NAMALWA (cell line): ENCODE results near the gene CSNK1G1.
"Not testable (repeated sequence)": the region's sequence is repeated elsewhere in the genome, so short reads cannot be mapped to it uniquely, and the experiment has no call there.

ENCODE experiments used
- DNase-seq: peaks from one replicate; pipeline ENCODE4 v3.0.0-alpha.2; 2015; ENCODE audit warnings: low spot score

The CSNK1G1 gene

DNA sequence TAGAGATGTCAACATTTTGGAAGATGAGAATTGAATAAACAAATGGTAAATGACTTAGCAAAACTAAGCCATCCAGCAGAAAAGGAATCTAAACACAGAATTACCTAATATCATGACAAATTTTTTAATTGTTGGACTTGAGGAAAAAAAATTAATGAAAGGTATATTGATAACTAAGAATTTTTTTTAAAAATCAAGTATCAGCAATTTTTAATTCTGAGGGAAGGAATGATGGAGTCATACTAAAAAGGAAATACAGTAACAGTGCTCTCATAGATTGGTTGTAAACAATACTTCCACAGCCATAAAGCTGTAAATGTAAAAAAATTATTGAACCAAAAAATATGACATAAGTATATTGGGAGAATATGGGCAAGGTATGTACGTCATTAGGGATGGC is 68.0 kb downstream of the CSNK1G1 start:
- no peak for DNase-seq

DNA sequence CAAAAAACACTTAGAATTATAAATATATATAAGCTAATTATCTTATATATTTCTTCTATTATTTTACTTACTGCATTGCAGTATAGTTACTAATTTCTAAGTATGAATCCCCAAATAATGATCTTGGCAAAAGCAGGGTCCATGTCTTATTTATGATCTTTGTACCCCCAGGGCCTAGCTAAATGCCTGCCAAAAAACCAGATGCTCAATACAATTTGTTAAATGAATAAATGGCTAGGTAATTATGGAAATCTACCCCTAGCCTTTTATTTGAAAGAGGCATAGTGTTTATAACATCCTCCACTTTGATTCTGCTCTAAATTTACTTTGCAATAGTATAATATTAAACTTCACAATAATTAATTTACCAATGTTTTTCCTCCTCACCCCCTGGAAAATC is 69.5 kb downstream of the CSNK1G1 start:
- no peak for DNase-seq

DNA sequence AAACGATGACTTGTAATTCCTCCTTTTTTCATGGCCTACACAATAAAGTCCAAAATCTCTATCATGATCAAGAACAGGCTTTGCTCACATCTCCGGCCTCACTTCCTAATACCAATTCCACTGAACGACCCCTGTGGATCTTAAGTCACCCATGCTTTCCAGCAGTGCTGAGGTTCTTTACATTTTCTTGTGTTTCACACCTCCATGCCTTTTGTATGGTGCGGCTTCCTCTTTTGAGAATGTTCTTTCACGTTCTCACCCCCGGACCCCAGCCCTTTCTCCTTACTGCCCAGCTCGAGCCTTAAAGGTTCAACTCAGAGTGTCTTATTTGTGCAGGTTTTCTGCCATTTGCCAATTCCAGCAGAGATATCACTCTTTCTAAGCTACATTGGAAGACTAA is 70.1 kb downstream of the CSNK1G1 start:
- no peak for DNase-seq

DNA sequence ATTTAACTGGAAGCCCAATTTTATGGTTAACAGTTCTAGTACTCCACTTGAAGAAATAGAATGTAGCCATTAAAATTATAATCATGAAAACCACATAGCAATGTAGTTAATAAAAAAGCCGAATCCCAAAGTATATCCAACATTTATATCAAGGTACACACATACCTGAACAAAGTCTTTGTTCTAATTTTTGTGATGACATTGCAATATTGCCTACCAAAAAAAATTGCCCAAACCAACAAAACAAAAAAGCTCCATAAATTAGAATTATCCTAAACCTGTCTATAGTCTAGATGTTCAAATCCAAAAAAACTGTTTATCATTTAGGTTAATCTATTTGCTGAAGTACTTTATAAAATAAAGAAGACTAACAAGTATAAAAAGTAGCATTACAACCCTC is 70.8 kb downstream of the CSNK1G1 start:
- no peak for DNase-seq

DNA sequence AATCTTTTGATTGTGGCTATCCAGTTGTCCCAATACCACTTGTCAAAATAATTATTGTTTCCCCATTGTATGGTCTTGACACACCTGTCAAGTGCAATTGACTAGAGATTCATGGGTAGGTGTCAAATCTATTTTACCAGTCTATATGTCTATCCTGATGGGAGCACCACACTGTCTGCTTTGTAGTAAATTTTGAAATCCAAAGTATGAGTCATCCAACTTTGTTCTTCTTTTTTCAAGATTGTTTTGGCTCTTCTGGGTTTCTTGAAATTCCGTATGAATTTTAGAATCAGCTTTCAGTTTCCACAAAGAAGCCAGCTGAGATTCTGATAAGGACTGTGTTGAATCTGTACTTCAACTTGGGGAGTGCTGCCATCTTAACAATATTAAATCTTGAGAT is 71.9 kb downstream of the CSNK1G1 start:
- no peak for DNase-seq

DNA sequence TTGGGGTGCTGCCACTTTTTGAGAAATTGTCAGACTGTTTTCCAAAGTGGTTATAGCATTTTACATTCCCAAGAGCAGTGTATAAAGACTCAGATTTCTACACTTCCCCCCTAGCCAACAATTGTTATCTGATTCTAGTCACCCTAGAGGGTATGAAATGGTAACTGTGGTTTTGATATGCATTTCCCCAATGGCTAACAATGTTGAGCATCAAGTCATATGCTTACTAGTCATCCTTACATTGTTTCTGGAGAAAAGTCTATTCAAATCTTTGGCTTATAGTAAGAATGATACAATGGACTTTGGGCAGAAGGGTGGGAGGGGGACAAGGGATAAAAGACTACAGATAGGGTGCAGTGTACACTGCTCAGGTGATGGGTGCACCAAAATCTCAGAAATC is 73.3 kb downstream of the CSNK1G1 start:
- no peak for DNase-seq

DNA sequence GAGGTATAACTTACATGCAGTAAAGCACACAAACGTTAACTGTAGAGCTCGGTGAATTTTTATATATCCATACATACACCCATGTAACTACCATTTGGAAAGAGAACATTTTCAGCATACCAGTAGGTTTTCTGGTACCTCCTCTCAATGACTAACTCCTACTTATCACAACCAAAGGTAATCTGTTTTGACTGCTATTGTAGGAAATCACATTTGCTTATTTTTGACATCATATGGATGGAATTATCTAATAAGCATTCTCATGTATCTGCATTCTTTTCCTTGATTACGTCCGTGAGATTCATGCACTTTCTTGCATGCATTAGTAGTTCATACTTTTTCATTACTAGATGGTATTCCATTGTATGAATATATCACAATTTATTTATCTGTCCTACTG is 76.8 kb downstream of the CSNK1G1 start:
- no peak for DNase-seq

DNA sequence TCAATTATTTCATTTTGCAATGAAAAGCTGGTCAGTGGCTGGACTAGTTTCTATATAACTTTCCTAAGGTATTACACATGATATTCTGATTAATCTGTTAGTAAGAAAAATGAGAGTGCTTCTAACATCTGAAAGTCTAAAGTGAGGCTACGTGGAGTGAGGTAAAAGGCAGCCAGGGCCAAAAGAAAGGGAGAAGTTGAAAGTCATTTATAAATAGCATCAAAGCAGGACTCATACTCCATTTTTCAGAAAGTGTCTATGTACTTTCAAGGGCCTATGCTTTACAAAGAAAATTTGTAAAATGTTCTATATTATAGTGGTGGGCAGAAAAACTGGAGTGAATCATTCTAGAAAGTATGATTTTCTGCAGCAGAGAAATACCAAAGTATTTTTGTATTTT is 80.0 kb downstream of the CSNK1G1 start:
- DNase-seq: no peak

DNA sequence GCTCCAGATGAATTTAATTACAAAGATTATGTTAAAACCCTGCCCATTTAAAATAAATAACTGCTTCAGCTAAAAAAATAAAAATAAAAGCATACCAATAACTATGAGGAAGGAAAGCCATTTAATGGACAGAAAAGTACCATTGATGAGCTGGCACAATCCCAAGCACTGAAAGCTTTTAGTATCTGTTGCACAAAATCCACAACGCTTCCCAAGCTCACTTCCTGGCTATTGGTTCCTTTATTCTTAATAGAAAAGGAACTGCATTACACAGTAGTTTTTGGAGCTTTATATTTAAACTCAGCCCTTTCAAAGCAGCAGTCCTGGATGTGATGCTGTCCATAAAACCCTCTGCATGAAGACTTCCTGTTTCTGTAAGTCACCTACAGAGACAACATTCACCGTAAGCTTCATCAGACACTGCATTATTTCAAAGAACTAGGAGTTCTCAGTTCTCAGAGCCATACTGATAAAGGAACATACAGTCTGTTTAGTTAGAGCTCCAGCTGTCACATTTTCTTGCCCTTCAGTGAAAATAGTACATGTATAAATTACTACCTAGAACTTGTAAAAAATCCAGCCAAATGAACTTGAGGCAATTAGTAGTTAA is 81.5 kb downstream of the CSNK1G1 start:
- DNase-seq: peak; percentile 11

DNA sequence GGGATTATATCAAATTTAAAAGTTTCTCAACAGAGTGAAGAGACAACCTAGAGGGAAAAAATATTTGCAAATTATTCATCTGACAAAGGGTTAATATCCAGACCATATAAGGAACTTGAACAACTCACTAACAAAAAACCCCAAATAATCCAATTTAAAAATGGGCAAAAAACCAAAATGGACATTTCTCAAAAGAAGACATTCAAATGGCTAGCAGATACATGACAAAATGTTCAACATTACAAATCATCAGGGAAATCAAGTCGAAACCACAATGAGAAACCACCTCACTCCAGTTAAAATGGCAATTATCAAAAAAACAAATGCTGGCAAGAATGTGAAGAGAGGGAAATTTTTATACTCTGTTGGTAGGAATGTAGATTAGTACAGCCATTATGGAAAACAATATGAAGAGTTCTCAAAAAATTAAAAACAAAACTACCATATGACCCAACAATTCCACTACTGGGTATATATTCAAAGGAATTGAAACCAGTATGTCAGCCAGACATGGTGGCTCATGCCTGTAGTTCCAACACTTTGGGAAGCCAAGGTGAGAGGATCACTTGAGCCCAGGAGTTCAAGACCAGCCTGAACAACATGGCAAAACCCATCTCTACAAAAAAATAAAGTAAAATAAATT is 88.5 kb downstream of the CSNK1G1 start:
- no peak for DNase-seq

DNA sequence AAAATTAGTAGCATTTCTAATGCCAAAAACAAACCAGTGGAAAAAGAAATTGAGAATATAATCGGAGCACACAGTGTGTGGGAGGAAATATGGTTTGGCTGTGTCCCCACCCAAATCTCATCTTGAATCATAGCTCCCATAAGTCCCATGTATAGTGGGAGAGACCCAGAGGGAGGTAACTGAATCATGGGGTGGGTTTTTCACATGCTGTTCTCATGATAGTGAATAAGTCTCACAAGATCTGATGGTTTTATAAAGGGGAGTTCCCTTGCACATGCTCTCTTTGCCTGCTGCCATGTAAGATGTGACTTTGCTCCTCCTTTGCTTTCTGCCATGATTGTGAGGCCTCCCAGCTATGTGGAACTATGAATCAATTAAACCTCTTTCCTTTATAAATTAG is 90.8 kb downstream of the CSNK1G1 start:
- DNase-seq: not testable (repeated sequence)

DNA sequence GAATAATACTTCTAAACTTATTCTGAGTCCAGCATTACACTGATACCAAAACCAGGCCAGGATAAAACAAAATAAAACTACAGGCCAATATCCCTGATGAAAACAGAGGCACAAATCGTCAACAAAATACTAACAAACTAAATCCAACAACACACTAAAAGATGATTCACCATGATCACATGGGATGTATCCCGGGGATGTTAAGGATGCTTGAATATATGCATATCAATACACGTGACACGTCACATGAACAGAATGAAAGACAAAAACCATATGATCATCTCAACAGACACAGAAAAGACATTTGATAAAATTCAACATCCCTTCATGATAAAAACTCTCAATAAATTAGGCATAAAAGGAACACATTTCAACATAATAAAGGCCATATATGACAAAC is 91.5 kb downstream of the CSNK1G1 start:
- no peak for DNase-seq

DNA sequence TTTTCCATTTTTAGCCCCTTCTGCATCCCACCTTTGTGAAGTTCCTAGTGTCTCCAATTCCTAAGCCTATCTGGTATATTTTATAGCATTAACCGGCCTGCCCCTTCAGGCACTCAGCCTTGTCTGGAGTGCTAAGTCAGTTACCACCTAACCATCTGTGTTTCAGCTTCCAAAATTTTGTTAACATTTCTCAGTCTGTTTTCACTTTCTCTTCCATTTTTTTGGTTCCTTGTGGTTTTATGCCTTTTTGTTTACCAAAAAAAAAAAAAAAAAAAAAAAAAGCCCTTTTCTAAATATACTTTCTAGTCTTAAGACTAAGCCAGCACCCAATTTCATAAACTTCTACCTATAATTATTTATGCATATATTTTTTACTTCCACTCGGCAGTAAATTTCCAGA is 92.4 kb downstream of the CSNK1G1 start:
- DNase-seq: peak; percentile 6

DNA sequence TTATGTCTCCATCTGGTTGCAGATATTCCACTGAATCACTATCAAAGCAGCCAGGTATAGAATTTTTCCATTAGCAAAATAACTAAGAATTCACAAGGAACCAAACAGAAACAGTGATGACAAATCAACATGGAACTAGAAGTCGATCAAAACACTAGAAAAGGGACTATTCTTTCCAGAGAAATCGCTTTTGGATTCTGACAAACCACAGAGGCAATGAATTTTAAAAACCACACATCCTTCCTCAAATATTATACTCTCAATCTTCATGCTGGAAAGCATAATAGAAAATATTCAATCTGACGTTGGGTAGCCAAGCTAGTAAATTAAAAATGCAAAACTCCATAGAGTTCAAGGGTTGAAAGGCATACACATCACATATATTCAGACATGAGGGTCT is 99.9 kb downstream of the CSNK1G1 start:
- no peak for DNase-seq

DNA sequence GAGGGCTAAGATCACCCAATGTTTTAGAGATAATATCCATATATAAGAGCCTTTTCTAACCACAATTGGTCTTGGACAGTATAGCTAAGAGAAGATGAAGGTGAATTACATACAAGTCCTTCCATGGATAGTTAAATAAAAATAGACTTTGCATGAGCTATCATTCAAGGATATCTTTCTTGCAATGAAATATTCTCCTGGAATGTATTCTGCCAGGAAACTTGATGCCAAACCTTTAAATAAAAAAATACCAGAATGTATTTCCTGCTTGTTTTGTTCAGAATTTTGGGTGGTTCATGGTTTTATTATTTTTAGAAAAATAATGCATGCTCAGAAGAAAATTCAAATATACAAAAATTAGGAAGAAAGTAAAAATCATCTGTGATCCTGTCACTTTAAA is 104.3 kb downstream of the CSNK1G1 start:
- DNase-seq: no peak

DNA sequence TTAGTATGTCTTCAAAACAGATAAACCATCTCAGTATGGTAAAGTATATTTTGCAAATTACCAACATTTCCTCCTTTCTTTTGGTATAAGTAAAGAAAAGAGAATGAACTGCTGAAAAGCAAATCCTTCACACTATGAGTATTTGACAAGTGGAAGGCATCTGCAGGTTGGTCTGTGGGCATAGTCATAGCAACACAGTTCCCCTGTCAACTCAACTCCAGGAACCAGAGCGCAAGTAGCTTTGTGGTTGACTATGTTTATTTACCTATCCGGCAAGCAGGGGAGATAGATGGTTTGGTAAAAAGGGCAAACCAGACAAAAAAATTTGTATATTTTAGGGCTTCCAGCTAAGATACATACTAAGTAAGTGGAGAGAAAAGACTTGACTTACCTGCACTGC is 104.9 kb downstream of the CSNK1G1 start:
- DNase-seq: no peak

DNA sequence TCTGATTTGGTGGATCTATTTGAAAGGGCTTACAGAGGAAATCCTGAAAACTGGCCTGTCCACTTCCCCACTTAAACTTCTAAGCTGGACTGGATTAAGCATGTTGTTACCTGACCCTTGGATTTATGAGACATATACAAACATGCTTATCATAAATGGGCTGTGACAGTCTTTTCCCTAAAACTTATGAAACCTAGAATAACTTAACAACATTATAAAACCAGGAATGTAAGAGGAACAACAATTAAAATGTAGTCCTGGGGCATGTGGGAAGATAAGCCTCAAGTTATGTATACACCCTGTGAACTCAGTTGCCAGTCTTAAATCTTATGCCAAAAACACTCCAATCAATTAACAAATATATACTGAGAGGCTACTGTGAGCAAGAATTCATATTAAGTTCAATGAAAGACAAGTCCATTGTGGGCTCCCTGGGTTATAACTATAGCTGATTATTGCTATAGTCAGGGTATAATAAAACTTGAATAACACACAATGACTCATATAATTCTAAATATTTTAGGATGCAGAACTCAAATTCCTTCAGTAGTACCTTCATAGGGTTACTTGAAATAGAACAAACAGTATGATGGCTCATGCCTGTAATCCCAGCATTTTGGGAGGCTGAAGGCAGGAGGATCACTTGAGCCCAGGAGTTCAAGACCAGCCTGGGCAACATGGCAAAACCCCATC is 105.9 kb downstream of the CSNK1G1 start:
- no peak for DNase-seq

DNA sequence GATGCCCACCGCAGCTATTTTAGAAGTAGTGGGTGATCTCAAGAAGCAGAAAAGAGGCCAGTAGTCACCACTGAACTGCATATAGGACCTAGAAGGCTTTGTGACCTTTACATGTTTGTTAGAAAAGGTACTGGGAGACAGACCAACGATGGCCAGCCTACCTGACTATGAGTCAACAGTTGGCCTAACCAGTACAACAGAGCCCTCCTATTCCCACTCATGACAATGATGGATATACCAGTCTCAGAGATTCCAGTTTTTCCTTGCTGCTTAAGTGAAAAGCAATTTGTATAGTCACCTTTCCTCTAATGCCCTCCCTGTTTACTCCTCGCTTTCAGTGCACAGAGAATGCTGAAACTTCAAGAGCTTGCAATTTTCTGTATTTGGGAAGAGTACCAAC is 106.6 kb downstream of the CSNK1G1 start:
- DNase-seq: no peak

DNA sequence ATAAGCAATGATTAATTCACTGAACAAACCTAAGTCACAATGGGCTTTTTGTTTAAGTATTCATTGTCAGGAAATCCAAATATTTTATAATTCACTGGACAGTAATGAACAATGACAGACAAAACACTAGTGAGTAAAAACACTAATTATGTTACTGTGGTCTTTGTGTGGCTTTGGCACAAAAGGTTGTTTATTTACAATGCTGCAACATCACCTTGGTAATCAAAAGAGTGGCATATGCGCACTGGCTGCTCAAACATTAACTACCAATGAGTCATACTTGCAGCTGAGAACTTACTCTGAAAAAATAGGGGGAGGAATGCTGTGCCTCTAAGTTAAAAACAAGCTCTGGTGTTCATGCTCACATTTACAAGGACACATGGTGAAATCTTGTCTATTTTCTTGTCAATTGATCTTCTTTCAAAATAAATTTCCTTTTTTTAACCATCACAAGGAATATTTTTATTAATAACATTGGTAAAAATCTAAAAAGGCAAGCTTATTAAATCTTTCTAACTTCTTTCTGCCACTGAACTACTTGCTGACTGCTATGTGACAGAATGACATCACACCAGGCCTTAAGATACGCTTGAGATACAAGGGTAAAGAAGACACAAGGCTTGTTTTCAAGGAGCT is 107.9 kb downstream of the CSNK1G1 start:
- peak; percentile 13 for DNase-seq

DNA sequence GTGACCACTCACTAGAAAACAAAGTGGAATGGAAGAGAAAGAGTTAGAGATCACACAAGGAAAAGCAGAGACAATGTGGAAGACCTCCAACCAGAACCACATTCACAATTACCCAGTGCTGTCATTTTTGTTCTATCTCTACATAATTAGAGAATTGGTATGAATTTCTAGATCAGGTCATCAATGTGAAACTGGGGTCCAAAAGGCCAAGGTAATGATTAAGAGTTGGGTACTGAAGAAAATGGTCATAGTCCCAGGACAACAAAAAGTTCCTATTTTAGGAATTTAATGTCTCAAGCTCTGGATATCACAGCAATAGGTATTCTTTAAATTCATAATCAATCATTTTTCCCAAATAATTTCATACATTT is 108.5 kb downstream of the CSNK1G1 start:
- DNase-seq: no peak

DNA sequence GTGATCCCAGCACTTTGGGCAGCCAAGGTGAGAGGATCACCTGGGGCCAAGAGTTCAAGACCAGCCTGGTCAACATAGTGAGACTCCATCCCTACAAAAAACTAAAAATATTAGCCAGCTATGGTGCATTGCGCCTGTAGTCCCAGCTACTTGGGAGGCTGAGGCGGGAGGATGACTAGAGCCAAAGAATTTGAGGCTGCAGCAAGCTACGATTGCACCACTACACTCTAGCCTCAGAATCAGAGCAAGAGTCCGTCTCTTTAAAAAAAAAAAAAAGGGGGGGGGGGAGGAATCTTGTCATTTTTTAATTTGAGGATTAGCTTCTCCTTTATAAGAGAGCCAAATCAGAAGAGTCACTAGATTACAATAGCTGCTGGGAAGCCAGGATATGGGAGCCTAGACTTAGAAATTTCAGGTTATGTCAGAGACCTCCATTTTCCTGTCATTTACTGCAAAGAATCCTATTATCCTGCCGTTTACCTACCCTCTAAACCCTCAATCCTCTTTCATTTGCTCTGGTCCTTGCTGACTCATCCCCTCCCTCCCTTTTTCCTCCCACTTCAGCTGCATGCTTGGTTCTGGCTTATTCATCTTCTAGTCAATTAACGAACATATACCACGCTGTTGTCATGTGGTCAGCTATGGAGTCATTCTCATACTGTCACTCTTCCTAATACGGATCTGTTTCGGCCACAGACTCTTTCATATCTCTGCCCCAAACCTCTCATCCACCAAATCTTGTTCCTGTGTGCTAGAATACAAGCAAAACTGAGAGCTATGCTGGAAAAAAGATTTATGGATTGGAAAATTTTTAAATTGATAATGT is 109.4 kb downstream of the CSNK1G1 start:
- DNase-seq: no peak

DNA sequence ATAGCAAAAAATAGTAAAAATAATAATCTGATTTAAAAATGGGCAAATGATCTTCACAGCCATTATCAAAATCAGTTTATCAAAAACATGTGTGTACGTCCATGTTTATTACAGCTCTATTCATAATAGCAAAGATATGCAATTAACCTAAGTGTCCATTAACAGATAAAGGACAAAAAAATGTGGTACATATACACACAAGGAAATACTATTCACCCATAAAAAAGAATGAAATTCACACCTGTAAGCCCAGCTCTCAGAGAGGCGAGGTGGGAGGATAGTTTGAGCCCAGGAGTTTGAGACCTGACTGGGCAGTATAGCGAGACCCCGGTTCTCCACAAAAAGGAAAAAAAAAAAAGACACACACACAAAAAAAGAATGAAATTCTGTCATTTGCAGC is 110.6 kb downstream of the CSNK1G1 start:
- no peak for DNase-seq
